Caco-2 (cell line): Measurements from ENCODE around the gene ZNF133. TPM values are rescaled to one million over a fixed set of nuclear protein-coding genes. Genes with fewer than 3 reads are reported as not detected.

Experiments used
- BruUV-seq: library from RNA; stranded (reverse); fragments of 400-500 nt; replicated peaks from 2 replicates; lab custom pipeline; 2021; lab: Mats Ljungman, UMichigan
- CTCF ChIA-PET: fragments of 300-600 bp; sonication (Branson Sonifier 250); formaldehyde crosslinking; loops from one replicate; lab custom pipeline; 2022; ENCODE audit warnings: antibody characterized with exemption; lab: Charles Lee
- POLR2A ChIA-PET: fragments of 300-600 bp; sonication (Branson Sonifier 250); formaldehyde crosslinking; loops from one replicate; lab custom pipeline; 2022; ENCODE audit warnings: antibody characterized with exemption; lab: Charles Lee
- DNase-seq, 2 experiments: peaks; one replicate each; pipeline versions ENCODE4 v3.0.0 to v3.0.0-alpha.2; 2020 to 2022
- H3K27me3 ChIP-seq: replicated peaks from 2 replicates; pipeline ENCODE4 v1.6.0; 2011; ENCODE audit warnings: low read length; ENCODE audit not compliant: control insufficient read depth, insufficient read depth
- H3K36me3 ChIP-seq: 2 replicates; pipeline ENCODE4 v1.5.1; 2011; ENCODE audit warnings: low read length; ENCODE audit not compliant: control insufficient read depth, insufficient read depth
- H3K4me1 ChIP-seq: fragments of 250-450 bp; sonication (Bioruptor Pico); 2 replicates; pipeline ENCODE4 v1.5.1; 2020; ENCODE audit warnings: mild to moderate bottlenecking
- H3K4me3 ChIP-seq: 2 replicates; pipeline ENCODE4 v1.5.1; 2011; ENCODE audit warnings: low read depth, mild to moderate bottlenecking, control low read depth, low read length
- H3K9me3 ChIP-seq: fragments of 250-450 bp; sonication (Bioruptor Pico); 2 replicates; pipeline ENCODE4 v1.5.1; 2020; ENCODE audit warnings: mild to moderate bottlenecking, moderate library complexity
- H3K27ac Mint-ChIP-seq: one replicate; pipeline ENCODE4 v1.8.0; 2022; ENCODE audit warnings: mixed read lengths; ENCODE audit not compliant: unreplicated experiment
- H3K27me3 Mint-ChIP-seq: one replicate; pipeline ENCODE4 v1.8.0; 2022; ENCODE audit warnings: mixed read lengths; ENCODE audit not compliant: insufficient read depth, unreplicated experiment
- H3K36me3 Mint-ChIP-seq: one replicate; pipeline ENCODE4 v1.8.0; 2022; ENCODE audit warnings: mild to moderate bottlenecking, mixed read lengths; ENCODE audit not compliant: insufficient read depth, unreplicated experiment
- H3K4me1 Mint-ChIP-seq: one replicate; pipeline ENCODE4 v1.8.0; 2022; ENCODE audit warnings: low read depth, mixed read lengths; ENCODE audit not compliant: unreplicated experiment
- H3K4me3 Mint-ChIP-seq: one replicate; pipeline ENCODE4 v1.8.0; 2022; ENCODE audit warnings: mild to moderate bottlenecking, moderate library complexity, mixed read lengths; ENCODE audit not compliant: unreplicated experiment
- H3K9me3 Mint-ChIP-seq: one replicate; pipeline ENCODE4 v1.8.0; 2022; ENCODE audit warnings: mixed read lengths; ENCODE audit not compliant: unreplicated experiment
- CTCF ChIP-seq, 2 experiments: fragments of 200-600 bp in 1 of 2; IDR thresholded peaks; 1 replicate in 1 of 2; 2 replicates in 1 of 2; pipeline versions ENCODE4 v1.5.1 to v1.8.0; 2011 to 2022; ENCODE audit warnings: antibody characterized with exemption in 1 of 2, control low read depth in 1 of 2, inconsistent platforms in 1 of 2, low read depth in 1 of 2, low read length in 1 of 2, mild to moderate bottlenecking in 1 of 2, moderate library complexity in 1 of 2; ENCODE audit not compliant: insufficient read depth in 1 of 2, severe bottlenecking in 1 of 2, unreplicated experiment in 1 of 2
- intact Hi-C: fragments of 100-400 bp; cut with micrococcal nuclease; formaldehyde crosslinking; loops from one replicate; pipeline ENCODE4 v1.10.0; 2022; ENCODE audit not compliant: unreplicated experiment
- total RNA-seq: library from RNA; stranded (reverse); gene quantifications from 2 replicates; pipeline ENCODE4 v1.2.3, GENCODE V29; 2022

Gene ZNF133
- total RNA-seq, 1 experiment from 2014 or later: 14.8 TPM

- ChIA-PET POLR2A (no interaction called here), CTCF (no interaction called here)
- H3K36me3 Mint-ChIP-seq: peaks cover 19% of the 10 kb centered on the region
- no peak for TF ChIP-seq CTCF (IDR thresholded peaks at IDR 0.05; ENCODE audit: insufficient read depth in 1 of 2, low read depth in 1 of 2, low read length in 1 of 2, severe bottlenecking in 1 of 2, unreplicated experiment in 1 of 2)
- Histone ChIP-seq H3K27me3 (no peaks in the 10 kb centered on the region), H3K36me3 (no peaks in the 10 kb centered on the region), H3K4me1 (0 out of 2 replicates have a peak, but pooled peaks cover 8% of the 10 kb centered on the region), H3K9me3 (no peaks in the 10 kb centered on the region), H3K4me3 (no peak overlapping the region)
- H3K4me1 Mint-ChIP-seq: peaks cover 13% of the 10 kb centered on the region
- H3K9me3 Mint-ChIP-seq: no peaks in the 10 kb centered on the region
- BruUV-seq: no TSS peak
- no peak overlapping the region for H3K4me3 Mint-ChIP-seq
- H3K27ac Mint-ChIP-seq: no peak overlapping the region
- H3K27me3 Mint-ChIP-seq: no peaks in the 10 kb centered on the region
- DNase-seq: no peak
- intact Hi-C loops: no loop called here
Measured at GRCh38 chr20:18310051-18310450, 21.7 kb downstream of the ZNF133 start.

GRCh38 chr20:18310592-18310991 is 22.3 kb downstream of the ZNF133 start:
- CTCF ChIA-PET: no interaction called here
- POLR2A ChIA-PET: no interaction called here
- H3K4me1 ChIP-seq: 0 out of 2 replicates have a peak, but pooled peaks cover 8% of the 10 kb centered on the region

GRCh38 chr20:18312723-18313122 is 24.4 kb downstream of the ZNF133 start:
- ChIA-PET POLR2A (no interaction called here), CTCF (no interaction called here)
- no peak overlapping the region for H3K27ac Mint-ChIP-seq
- Histone ChIP-seq H3K36me3 (peaks cover 10% of the 10 kb centered on the region), H3K4me3 (no peak overlapping the region), H3K9me3 (no peaks in the 10 kb centered on the region), H3K27me3 (no peaks in the 10 kb centered on the region), H3K4me1 (0 out of 2 replicates have a peak, but pooled peaks cover 8% of the 10 kb centered on the region)
- TF ChIP-seq CTCF (IDR thresholded peaks at IDR 0.05; ENCODE audit: insufficient read depth in 1 of 2, low read depth in 1 of 2, low read length in 1 of 2, severe bottlenecking in 1 of 2, unreplicated experiment in 1 of 2): no peak
- peaks cover 29% of the 10 kb centered on the region for H3K36me3 Mint-ChIP-seq
- H3K4me3 Mint-ChIP-seq: no peak overlapping the region
- no TSS peak for BruUV-seq
- intact Hi-C loops: no loop called here
- no peaks in the 10 kb centered on the region for H3K27me3 Mint-ChIP-seq
- no peaks in the 10 kb centered on the region for H3K9me3 Mint-ChIP-seq
- peaks cover 13% of the 10 kb centered on the region for H3K4me1 Mint-ChIP-seq
- no peak for DNase-seq

More at GRCh38 chr20:18310592-18310991, 22.3 kb downstream of the ZNF133 start:
- no peak overlapping the region for H3K4me3 ChIP-seq
- no peaks in the 10 kb centered on the region for H3K9me3 Mint-ChIP-seq
- H3K4me1 Mint-ChIP-seq: peaks cover 13% of the 10 kb centered on the region
- H3K36me3 ChIP-seq: peaks cover 2% of the 10 kb centered on the region
- H3K9me3 ChIP-seq: no peaks in the 10 kb centered on the region
- no peaks in the 10 kb centered on the region for H3K27me3 Mint-ChIP-seq
- H3K27ac Mint-ChIP-seq: no peak overlapping the region
- intact Hi-C loops: no loop called here
- no peak overlapping the region for H3K4me3 Mint-ChIP-seq
- peaks cover 24% of the 10 kb centered on the region for H3K36me3 Mint-ChIP-seq
- no peak for TF ChIP-seq CTCF (IDR thresholded peaks at IDR 0.05; ENCODE audit: insufficient read depth in 1 of 2, low read depth in 1 of 2, low read length in 1 of 2, severe bottlenecking in 1 of 2, unreplicated experiment in 1 of 2)
- DNase-seq: no peak
- no TSS peak for BruUV-seq
- no peaks in the 10 kb centered on the region for H3K27me3 ChIP-seq
